Vagina (tissue), 2 donors: ENCODE data around the gene IGHMBP2. TPM values are rescaled to one million over a fixed set of nuclear protein-coding genes. Genes with fewer than 3 reads are reported as not detected.

Experiments
- DNase-seq, 2 donors: peaks; one replicate each; pipeline ENCODE4 v3.0.0-alpha.2; 2017; ENCODE audit errors: extremely low spot score in 2 of 2
- H3K27ac ChIP-seq: fragments of 200-600 bp; sonication (generic); one replicate; pipeline ENCODE4 v1.5.1; 2019
- H3K27me3 ChIP-seq: fragments of 200-600 bp; sonication (generic); one replicate; pipeline ENCODE4 v1.5.1; 2019
- H3K36me3 ChIP-seq, 2 donors: fragments of 200-600 bp; sonication (generic); one replicate each; pipeline ENCODE4 v1.5.1; 2017 to 2019
- H3K4me1 ChIP-seq: fragments of 200-600 bp; sonication (generic); one replicate; pipeline ENCODE4 v1.5.1; 2019
- H3K4me3 ChIP-seq, 2 donors: fragments of 200-600 bp; sonication (generic); 1 replicate in 1 of 2; 2 replicates in 1 of 2; pipeline ENCODE4 v1.5.1; 2016 to 2019
- H3K9me3 ChIP-seq: fragments of 200-600 bp; sonication (generic); one replicate; pipeline ENCODE4 v1.5.1; 2019
- CTCF ChIP-seq, 3 experiments: fragments of 450-650 bp in 2 of 3; fragments of 200-600 bp in 1 of 3; sonication (generic) in 1 of 3; IDR thresholded peaks; one replicate each; pipeline ENCODE4 v1.5.1; 2017 to 2019; ENCODE audit warnings: antibody characterized with exemption in 3 of 3, mild to moderate bottlenecking in 2 of 3, moderate library complexity in 2 of 3
- POLR2A ChIP-seq, 2 donors: fragments of 450-650 bp; IDR thresholded peaks; one replicate each; pipeline ENCODE4 v1.6.1; 2017; ENCODE audit warnings: antibody characterized with exemption in 2 of 2, mild to moderate bottlenecking in 2 of 2, moderate library complexity in 2 of 2
- POLR2AphosphoS5 ChIP-seq, 2 donors: sonication (generic); formaldehyde crosslinking; IDR thresholded peaks; one replicate each; pipeline ENCODE4 v1.9.0; 2017; ENCODE audit warnings: antibody characterized with exemption in 2 of 2, mild to moderate bottlenecking in 2 of 2, low read depth in 1 of 2; ENCODE audit not compliant: insufficient read depth in 1 of 2
- intact Hi-C: fragments of 100-400 bp; cut with DNase I; formaldehyde crosslinking; loops from one replicate; pipeline ENCODE4 v1.15.1; 2023
- total RNA-seq: library from RNA; depleted of rRNA; stranded (reverse); fragments of >200 nt; gene quantifications from one replicate; pipeline ENCODE4 v1.2.3, GENCODE V29; 2016

IGHMBP2 gene
- total RNA-seq, 1 donor from 2014 or later: 8.3 TPM

- H3K4me3 ChIP-seq: no peak overlapping the region
- H3K27me3 ChIP-seq: no peaks in the 10 kb centered on the region
- no peak overlapping the region for H3K27ac ChIP-seq
- H3K9me3 ChIP-seq: no peaks in the 10 kb centered on the region
- intact Hi-C loops: no loop called here
- peaks cover 4 to 58% of the 10 kb centered on the region in 2 donors for H3K36me3 ChIP-seq
- TF ChIP-seq POLR2AphosphoS5 (IDR thresholded peaks at IDR 0.05; ENCODE audit: insufficient read depth in 1 of 2, low read depth in 1 of 2) (no peak), CTCF (IDR thresholded peaks at IDR 0.05) (no peak), POLR2A (IDR thresholded peaks at IDR 0.05) (no peak)
- DNase-seq: no peak
- H3K4me1 ChIP-seq: no peaks in the 10 kb centered on the region
Observed at GRCh38 chr11:68935516-68936357, 32.0 kb downstream of the IGHMBP2 start.

GRCh38 chr11:68936358-68936636, 32.6 kb downstream of the IGHMBP2 start:
- intact Hi-C loops: no loop called here
- H3K27me3 ChIP-seq: no peaks in the 10 kb centered on the region
- no peak overlapping the region for H3K27ac ChIP-seq
- H3K4me1 ChIP-seq: no peaks in the 10 kb centered on the region
- no peak for TF ChIP-seq CTCF (IDR thresholded peaks at IDR 0.05)
- TF ChIP-seq POLR2A (IDR thresholded peaks at IDR 0.05): no peak
- TF ChIP-seq POLR2AphosphoS5 (IDR thresholded peaks at IDR 0.05; ENCODE audit: insufficient read depth in 1 of 2, low read depth in 1 of 2): no peak
- H3K36me3 ChIP-seq: peaks cover 4 to 52% of the 10 kb centered on the region in 2 donors
- no peak for DNase-seq
- H3K9me3 ChIP-seq: no peaks in the 10 kb centered on the region
- no peak overlapping the region for H3K4me3 ChIP-seq

GRCh38 chr11:68936676-68937620, 33.3 kb downstream of the IGHMBP2 start:
- Histone ChIP-seq H3K27me3 (no peaks in the 10 kb centered on the region), H3K4me1 (peaks cover 2% of the 10 kb centered on the region)
- no peak for DNase-seq

GRCh38 chr11:68938088-68938487, 34.4 kb downstream of the IGHMBP2 start:
- Histone ChIP-seq H3K27me3 (no peaks in the 10 kb centered on the region), H3K9me3 (no peaks in the 10 kb centered on the region), H3K4me1 (peaks cover 9% of the 10 kb centered on the region), H3K27ac (no peak overlapping the region), H3K4me3 (no peak overlapping the region), H3K36me3 (peaks cover 4 to 52% of the 10 kb centered on the region in 2 donors)
- no peak for DNase-seq
- TF ChIP-seq POLR2AphosphoS5 (IDR thresholded peaks at IDR 0.05; ENCODE audit: insufficient read depth in 1 of 2, low read depth in 1 of 2) (no peak), CTCF (IDR thresholded peaks at IDR 0.05) (no peak), POLR2A (IDR thresholded peaks at IDR 0.05) (no peak)
- intact Hi-C loops: no loop called here

More at GRCh38 chr11:68936676-68937620, 33.3 kb downstream of the IGHMBP2 start:
- TF ChIP-seq POLR2AphosphoS5 (IDR thresholded peaks at IDR 0.05; ENCODE audit: insufficient read depth in 1 of 2, low read depth in 1 of 2) (no peak), CTCF (IDR thresholded peaks at IDR 0.05) (no peak), POLR2A (IDR thresholded peaks at IDR 0.05) (no peak)
- no peak overlapping the region for H3K27ac ChIP-seq
- peaks cover 4 to 52% of the 10 kb centered on the region in 2 donors for H3K36me3 ChIP-seq
- H3K4me3 ChIP-seq: no peak overlapping the region
- intact Hi-C loops: no loop called here
- no peaks in the 10 kb centered on the region for H3K9me3 ChIP-seq
